Fibroblast of skin of scalp (primary cell): ENCODE results near the gene RNF157.
"Not testable (repeated sequence)": the region's sequence is repeated elsewhere in the genome, so short reads cannot be mapped to it uniquely, and the experiment has no call there.

Source experiments
- DNase-seq: peaks from one replicate; pipeline ENCODE4 v3.0.0-alpha.2; 2013

RNF157 gene

GRCh38 chr17:76253841-76254240 is 13.5 kb upstream of the RNF157 start:
- DNase-seq = no peak

DNA sequence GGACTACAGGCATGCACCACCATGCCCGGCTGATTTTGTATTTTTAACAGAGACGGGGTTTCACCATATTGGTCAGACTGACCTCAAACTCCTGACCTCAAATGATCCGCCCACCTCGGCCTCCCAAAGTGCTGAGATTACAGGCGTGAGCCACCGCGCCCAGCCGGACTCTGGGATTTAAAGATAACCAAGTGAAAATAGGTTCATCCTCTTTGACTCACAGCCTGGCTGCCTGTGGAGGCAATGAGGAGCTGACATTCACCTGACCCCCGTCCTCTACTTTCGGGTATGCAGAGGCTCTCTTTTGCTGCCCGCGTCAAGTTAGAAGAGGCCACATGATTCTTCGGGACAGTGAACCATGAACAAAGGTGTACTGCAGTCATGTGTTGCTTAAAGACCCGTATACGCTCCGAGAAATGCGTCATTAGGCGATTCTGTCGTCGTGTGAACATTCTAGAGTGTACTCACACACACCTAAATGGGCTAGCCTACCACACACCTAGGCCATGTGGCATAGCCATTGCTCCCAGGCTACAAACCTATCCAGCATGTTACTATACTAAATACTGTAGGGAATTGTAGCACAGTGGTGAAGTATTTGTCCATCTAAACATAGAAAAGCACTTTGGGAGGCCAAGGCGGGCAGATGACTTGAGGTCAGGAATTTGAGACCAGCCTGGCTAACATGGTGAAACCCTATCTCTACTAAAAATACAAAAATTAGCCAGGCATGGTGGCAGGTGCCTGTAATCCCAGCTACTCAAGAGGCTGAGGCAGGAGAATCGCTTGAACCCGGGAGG is 12.9 kb upstream of the RNF157 start:
- DNase-seq = not testable (repeated sequence)

- no peak for DNase-seq
These were observed 12.0 kb upstream of the RNF157 start for GRCh38 chr17:76252040-76252954.

DNA sequence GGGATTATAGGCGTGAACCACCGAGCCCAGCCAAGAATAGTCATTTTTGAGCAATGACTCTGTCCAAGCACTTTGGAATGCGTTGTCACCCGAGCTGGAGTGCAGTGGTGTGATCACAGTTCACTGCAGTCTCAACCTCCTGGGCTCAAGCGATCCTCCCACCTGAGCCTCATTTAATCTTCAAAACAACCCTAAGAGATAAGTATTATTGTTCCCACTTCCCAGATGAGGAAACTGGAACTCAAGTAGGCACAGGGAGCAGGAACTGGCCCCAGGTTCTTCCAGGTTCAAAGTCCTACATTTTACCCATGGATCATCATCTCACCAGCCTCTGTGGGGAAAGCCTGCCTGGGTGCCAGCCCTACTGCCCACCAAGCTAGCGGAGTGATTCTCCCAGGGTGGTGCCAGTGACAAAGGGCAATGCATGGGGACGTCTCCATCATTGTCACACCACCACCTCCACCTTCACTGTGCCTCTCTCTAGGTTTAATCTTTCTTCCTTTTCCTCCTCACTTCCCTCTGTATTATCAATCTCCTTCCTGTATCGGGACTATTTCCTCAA is 11.3 kb upstream of the RNF157 start:
- DNase-seq = no peak

DNA sequence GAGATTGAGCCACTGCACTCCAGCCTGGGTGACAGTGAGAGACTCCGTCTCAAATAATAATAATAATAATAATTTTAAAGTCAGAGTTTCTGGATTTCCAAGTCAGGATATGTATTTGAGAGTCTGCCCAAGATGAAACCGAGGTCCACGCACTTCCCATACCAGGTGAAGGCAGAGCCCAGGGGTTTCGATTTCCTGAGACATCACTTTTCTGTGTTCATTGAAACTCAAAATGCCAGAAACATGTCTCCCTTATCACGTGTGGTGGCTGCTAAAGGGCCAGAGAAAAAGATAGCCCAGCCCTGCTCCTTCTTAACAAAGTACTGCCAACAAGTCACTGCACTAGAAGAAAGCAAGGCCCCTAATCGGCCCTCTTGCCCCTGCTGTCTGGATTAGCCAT is 9.8 kb upstream of the RNF157 start:
- no peak for DNase-seq

- DNase-seq = no peak
These were observed 7.9 kb upstream of the RNF157 start for GRCh38 chr17:76248013-76248782.

DNA sequence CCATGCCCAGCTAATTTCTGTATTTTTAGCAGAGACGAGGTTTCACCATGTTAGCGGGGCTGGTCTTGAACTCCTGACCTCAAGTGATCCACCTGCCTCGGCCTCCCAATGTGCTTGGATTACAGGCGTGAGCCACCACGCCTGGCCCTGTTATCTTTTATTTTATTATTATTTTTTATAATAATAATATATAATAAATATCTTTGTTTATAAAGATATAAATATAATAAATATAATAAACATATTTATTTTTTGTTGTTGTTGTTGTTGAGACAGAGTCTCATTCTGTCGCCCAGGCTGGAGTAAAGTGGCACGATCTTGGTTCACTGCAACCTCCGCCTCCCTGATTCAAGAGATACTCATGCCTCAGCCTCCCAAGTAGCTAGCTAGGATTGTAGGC is 7.0 kb upstream of the RNF157 start:
- no peak for DNase-seq

- DNase-seq = peak; percentile 35
These were observed 6.1 kb upstream of the RNF157 start for GRCh38 chr17:76246080-76247066.

DNA sequence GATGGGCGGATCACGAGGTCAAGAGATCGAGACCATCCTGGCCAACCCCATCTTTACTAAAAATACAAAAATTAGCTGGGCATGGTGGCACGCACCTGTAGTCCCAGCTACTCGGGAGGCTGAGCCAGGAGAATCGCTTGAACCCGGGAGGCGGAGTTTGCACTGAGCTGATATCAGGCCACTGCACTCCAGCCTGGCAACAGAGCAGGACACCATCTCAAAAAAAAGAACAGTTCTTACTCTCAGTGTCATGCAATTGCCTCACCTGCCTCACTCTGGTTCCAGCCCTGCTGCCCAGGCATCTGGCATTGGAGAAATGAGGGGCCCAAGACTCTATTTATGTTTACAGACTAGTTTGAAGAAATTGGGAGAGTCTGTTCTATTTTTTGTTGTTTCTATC is 4.4 kb upstream of the RNF157 start:
- not testable (repeated sequence) for DNase-seq

DNA sequence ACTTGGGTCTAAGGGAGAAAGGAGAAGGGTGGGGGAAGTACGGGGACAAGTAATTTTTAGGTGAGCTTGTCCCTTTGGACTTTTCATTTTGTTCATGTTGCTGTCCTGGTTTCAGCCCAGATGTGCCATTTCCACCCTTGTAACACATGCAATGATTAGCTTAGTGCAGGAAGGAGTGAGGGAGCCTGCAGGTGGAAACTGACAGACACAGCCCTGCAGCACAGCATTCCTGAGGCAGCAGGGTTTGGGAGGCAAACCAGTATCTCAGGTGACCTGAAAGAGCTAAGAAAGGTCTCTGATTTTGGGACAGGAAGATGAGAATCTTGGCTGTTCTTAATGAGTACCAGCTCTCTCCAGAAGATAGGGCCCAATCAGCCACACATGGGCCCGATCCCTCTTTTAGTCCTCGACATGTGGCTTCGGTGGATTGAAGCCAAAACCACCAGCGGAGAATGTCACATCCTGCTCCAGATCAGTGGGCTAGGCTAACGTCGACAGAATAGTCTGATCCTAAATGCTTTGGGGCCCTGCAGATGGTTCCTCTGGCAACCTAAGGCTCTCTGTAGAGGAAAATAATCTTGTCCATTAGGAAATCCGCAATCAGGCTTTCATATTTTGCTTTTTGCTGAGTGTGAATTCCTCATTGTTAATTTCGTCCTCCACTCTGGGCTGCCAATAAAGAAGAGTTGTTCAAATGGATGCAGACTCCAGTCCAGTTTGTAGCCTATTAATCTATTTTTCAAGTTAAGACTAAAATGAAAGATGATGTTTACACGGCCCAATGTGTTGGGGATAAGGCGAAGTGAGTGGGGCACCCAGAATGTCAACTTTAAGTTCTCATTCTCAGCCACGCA is 3.8 kb upstream of the RNF157 start:
- peak; percentile 34 for DNase-seq

- DNase-seq = no peak
These were observed 1.5 kb upstream of the RNF157 start for GRCh38 chr17:76241691-76242255.

DNA sequence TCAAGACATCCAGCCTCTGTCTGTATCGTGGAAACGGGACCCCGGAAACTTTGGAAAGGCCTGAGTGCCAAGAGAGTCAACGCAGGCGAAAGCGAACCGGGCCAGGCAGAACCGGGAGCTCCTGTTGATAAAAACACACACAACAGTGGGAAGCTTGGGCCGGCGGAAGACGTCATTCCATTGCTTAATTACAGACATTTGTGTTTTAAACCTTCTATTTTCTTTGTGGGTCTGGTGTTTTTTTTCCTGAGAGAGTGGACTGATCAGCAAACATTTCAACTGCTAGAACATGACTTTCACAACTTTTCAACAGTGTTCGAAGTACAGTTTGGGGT is 878 bp upstream of the RNF157 start:
- DNase-seq = no peak

GRCh38 chr17:76239538-76240274 is 587 bp downstream of the RNF157 start:
- DNase-seq = no peak

DNA sequence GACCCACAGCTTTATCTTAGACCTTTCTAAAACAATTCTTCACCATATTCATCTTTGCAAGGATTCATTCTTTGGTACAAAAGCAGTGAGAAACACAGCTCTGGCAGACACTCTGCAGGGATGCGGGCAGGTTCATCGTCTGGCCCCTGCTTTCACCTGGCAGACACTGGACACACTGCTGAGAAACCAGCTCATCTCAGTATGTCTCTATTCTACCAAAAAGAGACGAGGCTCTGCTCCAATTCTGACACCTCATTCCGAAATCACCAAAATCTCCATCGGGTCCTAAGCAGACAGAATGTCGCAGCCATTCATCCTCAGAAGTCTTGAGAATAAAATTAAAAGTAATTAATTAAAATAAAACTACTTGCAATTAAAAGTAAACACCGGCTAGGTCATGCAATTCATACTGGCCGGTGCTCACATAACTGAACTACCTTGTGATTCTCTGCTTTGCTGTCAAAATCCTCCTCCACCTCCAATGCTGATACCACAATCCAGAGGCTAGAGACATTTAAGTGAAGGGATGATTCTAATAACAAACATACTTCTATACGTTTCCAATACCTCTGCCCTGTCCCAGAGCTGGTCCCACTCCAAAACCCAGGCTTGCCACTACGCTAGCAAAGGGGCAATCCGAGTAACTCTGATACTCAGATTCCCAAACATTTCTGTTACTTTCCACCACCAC is 1.3 kb downstream of the RNF157 start:
- no peak for DNase-seq

DNA sequence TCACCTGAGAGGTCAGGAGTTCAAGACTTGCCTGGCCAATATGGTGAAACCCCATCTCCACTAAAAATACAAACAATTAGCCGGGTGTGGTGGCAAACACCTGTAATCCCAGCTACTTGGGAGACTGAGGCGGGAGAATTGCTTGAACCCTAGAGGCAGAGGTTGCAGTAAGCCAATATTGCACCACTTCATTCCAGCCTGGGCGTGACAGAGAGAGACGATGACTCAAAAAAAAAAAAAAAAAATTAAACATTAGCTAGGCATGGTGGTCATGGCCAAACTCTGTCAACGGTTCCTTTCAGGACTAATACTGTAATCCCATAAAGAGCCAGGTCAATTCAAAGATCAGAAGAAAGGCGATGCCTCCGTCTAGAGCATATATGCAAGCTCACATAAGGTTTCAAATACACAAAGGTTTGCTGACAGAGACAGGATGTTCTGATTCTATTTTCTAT is 2.4 kb downstream of the RNF157 start:
- DNase-seq = no peak

DNA sequence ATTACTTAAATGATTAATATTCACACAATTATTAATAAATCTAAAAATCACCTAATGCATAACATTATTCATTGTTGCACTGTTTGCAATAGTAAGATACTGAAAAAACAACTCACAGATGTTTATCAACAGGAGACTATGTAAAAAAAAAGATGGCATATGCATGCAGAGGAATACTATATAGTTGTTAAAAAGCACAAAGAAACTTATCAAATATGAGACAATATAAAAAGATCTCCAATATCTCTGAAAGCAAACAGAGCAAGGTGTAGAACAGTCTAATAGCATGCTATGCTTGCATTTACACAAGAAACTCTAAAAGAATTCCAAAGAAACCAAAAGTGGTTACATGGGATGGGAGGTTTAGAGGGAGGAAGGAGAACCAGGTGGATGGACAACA is 3.7 kb downstream of the RNF157 start:
- no peak for DNase-seq

DNA sequence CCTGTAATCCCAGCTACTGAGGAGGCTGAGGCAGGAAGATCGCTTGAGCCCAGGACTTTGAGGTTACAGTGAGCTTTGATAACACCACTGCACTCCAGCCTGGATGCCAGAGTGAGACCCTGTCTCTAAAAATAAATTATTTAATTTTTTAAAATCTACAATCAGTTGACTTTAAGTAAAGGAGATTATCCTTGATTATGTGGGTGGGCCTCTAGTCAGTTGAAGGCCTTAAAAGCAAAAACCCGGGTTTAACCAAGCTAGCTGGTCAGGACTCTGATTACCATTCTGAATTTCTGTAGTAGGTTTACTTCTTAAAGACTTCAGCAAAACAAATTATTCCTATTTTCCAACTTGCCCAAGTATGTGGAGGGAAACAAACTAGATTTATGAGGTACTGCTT is 4.4 kb downstream of the RNF157 start:
- no peak for DNase-seq

- peak; percentile 8 for DNase-seq
These were observed 6.0 kb downstream of the RNF157 start for GRCh38 chr17:76234354-76234679.
